NCI-H2107 treated with DMSO at 0.1 percent for 48 hours (cell line): ENCODE measurements around the gene PDIA6.
"Not testable (repeated sequence)": the region's sequence is repeated elsewhere in the genome, so short reads cannot be mapped to it uniquely, and the experiment has no call there.

Source experiments
- DNase-seq: peaks from one replicate; lab custom pipeline; 2025; ENCODE audit not compliant: unreplicated experiment; lab: John Stamatoyannopoulos, UW

The PDIA6 gene

DNA sequence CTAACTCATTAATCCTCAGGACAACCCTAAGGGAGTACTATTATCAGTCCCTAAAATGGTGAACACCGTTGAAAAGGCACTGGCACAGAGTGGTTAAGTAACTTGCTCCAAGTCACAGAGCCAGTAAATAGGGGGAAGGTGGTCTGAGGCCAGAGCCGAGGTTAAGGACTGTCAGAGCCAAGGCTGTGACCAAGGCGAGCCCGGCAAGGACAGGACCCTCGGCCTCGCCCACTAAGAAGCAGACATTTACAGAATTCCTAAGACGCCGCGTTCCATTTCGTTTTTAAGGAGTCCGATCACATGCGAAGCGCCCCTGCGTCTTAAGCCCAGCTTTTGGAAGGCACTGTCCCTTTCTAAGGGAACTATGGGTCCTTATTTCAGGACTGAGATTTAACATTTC is 1.1 kb downstream of the PDIA6 start:
- no peak for DNase-seq

DNA sequence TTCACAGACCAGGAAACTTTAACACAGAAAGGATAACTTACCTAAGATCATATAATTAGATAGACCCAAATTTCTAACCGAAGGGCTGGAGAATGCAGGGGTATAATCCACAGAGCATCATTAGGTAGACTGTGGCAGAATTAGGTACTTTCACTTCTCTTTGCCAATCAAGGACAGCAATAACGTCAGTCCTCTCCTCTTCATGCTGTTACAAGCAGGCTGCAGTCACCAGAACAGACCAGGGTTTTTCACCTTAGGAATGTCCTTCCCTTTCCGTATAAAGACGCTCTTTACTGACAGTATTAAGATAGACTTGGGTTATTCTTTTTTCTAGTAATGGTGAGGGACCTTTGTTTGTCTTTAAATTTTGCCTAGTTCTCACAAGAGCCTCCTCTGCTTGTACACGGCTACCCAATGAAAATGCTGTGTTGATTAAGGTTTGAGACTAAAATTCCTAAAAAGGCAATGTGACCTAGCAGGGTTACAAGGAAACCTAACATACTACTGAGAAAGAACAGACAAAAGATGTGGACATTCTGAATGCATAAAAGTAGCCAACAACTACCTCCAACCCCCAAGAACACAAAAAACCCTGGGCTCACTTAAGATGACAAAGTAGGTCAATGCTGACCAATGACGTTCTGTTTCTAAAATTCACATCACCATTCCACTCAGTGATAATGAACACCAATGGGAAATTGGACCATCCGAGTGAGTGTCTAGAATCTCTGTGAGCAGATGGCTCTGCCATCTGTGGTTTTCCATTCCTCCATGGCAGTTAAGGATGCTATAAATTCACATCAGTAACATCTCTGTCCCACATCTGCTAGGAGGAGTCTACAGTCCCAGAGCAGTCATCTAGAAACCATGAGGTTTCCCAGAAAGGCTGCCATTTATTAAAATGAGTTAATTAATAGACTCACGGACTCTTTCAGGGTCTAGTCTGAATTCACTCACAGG is 2.1 kb downstream of the PDIA6 start:
- DNase-seq: no peak

DNA sequence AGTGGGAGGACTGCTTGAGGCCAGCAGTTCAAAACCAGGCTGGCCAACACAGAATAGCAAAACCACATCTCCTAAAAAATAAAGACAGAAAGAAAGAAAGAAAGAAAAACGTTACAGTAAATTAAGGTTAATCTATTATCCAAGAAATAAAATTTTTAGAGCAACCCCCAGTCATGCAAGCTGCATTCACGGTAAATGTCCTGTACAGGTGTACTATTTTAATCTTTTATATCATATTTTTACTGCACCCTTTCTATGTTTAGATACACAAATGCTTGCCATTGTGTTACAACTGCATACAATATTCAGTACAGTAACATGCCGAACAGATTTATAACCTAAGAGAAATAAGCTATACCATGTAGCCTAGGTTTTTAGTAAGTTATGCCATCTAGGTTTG is 6.0 kb downstream of the PDIA6 start:
- DNase-seq: no peak

DNA sequence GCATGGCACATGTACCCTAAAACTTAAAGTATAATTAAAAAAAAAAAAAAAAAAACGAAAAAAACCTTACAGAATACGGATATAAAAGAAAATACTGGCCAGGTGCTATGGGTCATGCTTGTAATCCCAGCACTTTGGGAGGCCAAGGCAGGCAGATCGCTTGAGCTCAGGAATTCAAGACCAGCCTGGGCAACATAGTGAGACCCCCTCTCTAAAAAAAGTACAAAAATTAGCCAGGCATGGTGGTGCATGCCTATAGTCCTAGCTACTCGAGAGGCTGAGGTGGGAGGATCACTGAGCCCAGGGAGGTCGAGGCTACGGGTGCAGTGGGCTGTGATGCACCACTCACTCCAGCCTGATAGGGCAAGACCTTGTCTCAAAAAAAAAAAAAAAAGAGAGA is 6.6 kb downstream of the PDIA6 start:
- not testable (repeated sequence) for DNase-seq

DNA sequence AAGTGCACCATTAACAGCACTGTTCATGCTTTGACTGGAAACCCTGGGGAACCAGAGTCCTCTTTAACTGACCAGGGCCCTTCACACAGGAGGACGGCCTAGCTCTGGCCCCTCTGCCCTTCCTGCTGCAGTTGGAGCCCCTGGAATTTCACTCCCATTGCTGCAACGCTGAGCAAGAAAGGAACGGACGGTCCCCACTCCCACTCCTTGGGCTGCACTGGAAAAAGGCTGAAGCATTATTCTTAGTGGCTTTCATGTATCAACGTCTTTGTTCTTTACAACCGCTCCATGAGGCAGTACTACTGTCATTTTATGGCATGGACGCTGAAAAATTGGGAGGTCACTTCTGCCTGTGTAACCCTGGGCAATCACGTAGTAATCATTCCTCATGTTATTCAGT is 9.9 kb downstream of the PDIA6 start:
- DNase-seq: no peak

DNA sequence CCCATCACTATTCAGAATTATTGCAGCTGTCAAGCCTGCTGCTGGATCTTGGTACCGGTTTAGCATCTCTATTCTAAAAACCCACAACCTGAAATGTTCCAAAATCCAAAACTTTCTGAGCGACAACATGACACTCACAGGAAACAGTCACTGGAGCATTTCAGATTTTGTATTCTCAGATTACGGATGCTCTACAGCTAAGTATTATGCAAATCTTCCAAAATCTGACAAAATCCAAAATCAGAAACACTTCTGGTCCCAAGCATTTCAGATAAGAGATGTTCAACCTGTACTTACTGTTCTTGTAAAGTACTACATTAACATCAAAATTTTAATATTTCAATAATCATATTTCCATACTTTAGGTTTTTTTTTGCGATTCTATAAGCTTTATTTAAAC is 12.4 kb downstream of the PDIA6 start:
- DNase-seq: no peak

DNA sequence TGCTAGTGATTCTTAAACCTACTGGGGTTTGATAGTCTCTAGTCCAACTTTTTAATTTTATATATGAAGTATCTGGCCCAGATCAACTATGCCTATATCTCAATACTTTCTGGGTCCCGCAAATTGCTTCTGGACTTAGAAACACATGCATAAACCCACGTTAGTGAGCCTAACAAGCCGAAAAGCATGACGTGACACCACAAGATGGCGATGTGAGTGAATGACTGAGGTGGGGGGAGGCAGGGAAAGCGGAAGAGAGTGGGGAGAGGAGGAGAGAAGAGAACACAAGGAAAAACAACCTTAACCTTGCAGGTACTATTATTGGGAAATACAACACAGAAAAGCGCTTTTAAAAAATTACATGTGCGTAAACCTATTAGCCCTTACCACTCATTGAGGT is 13.8 kb downstream of the PDIA6 start:
- no peak for DNase-seq

DNA sequence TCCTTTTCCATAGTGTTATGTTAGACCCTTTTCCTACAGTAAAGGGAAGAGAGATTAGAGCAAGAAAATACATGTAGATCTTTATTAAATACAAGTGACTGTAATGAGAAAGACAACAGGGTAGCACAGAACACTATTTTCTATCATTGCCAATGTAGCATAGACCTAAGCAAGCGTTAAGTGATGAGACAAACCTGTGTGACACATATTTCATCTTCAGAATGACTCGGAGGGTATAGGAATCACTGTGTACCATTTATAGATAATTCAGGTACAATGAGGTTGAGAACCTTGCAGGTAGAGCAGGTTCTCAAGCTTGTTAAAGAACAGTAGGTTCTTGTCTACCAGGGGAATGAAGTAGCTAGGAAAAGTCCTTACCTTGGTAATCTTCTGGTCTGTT is 15.9 kb downstream of the PDIA6 start:
- no peak for DNase-seq

DNA sequence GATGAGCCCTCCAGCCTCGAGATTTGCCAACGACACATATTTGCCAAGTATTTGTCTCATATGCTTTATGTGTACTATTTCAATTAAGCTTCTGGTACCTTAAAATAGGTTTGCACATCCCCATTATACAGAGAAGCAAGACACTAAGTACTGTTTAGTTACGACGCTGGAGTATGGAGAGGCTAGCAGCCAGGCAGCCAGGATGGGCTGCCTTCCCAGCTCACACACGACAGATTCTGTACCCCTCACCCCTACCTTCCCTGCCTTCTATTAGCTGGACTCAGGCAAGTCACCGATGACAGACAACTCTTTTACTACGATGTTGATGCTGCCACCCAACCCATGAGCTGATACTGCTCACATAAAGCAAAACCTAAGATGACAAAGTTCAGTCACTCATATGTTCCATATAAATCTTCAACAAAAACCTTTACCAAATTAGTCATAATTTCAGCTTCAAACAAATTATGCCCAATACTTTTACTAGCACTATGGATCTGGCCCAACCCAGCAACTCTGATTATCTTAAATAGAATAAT is 17.0 kb downstream of the PDIA6 start:
- DNase-seq: no peak

DNA sequence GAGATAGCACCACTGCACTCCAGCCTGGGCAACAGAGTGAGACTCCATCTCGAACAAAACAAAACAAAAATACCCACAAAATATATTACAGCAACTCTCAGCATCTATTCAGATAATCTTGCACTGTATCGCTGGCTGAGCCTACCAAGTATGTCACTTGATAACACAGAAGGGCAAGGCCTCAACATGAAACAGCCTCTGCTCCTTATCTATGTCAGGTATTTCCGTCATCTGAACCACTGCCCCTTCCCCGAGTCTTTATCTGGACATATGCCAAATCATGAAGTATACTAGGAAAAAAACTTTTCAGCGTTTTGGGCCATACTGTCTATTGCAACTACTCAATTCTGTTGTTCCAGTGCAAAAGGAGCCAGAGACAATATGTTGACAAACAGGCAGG is 17.7 kb downstream of the PDIA6 start:
- DNase-seq: no peak

DNA sequence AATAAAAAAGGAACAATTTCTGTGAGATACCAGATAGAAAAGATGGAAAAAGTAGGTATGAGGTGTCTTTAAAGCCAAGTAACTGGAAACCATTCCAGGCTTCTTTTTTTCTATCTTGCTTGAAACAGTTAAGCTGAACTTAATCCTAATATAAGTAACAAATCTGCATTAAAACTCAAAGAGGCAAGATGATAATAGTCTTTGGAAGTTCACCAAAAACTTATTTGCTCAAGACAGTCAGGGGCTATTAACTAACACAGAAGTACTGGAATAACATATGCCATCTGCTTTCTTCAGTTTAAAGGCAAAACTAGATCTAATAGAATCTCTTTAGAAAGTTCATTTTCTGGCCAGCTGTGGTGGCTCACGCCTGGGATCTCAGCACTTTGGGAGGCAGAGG is 18.8 kb downstream of the PDIA6 start:
- DNase-seq: no peak

DNA sequence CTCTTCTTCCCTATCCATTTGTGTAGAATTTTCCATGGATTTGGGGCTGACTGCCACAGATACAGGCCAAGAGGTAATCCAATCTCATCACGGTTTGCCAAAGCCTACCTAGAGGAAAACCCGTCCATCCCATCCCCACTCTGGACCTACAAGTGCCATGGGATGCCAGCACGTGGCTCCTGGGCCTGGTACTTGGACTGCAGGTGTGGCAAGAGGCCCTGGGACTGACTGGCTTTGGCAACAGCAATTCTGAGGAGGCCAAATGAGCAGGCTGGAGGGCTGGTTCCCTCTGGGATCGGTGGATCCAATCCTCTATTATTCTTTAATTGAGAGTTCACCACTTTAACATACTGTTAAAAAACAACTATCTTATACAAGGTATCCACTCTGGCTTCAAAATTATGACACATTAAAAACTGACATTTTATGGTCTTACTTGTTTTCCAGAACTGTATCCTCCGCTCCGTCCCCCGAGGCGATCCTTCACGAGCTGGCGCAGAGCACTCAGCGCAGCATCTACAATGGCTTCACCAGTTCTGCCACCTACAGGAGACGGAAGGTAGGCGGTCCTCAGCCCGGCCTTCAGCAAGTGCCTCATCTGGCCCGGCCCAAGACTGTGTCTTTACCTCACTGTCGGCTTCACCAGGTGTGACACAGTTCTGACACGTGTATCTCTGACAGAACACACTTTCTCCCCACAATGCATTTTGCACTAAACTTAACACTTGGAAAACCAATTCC is 19.8 kb downstream of the PDIA6 start:
- no peak for DNase-seq

DNA sequence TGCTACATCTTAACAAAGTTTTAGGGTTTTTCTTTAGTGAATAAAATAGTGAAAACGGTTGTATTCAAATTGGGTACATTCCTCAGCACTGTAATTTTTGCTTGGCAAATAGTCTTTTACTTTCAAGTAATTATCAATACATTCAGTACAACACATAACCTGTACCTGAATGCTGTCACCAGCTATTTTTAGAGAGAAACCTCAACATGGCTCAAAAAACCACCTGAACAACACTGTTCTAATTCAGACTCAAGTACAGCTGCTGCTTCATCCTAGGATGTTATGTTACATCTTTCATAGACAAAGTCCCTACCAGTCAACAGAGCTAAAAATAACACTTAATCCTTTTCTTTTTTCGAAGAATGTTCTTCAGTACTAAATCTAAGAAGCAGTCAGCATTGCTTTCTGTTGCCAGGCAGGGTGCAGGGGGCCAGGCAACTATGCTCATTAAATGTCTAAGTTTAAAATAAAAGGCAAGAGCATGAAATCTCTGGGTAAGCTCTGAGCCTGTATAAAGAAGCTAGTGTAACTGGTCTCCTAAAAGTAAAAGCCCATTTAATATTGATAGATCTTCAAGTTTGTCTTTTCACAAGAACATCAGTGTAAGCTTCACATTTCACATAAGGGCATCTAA is 20.5 kb downstream of the PDIA6 start:
- no peak for DNase-seq

DNA sequence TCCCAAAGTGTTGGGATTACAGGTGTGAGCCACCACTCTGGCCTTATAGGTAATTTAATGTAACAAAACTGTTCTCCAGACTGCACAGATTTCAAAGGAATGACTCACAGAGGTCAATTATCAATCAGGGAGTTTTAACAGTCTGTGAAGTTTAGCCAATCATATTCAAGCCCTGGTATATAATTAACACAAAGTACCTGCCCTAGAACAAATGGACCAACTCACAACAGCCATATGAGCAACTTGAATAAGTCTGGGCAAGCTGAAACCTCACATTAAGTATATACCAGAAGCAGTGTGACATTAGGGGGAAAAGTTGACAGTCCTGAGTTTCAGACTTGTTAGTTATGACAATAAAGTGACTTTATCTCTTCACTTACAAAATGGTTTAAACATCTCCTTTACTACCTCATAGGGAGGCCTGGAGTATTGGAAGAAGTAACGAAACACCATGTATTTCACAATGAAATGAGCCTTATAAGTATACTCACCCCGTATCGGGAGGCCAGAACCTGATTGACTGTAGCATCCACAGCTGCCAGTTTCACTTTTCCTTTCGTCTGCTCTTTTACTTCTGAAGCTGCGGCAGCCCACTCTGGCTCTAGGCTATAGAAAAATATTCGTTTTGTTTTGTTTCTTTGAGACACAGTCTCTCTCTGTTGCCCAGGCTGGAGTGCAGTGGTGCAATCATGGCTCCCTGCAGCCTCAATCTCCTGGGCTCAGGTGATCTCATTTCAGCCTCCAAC is 22.2 kb downstream of the PDIA6 start:
- no peak for DNase-seq

DNA sequence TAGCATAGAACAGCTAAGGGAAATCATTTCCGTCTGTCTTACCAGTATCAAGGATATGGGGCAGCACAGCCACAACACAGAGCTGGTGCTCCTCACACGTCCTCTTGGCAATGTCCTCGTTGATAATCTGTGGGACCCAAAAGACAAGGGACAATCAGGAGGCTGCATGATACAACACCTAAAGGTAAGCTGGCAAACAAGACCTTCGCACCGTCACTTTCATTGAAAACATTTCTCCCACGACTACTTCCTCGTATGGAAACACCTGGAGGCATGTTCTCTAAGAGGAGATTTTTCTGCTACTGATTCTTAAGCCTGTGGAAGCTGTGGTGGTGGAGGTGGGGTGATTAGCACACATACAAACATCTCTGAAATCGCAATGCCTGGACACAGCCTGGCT is 23.7 kb downstream of the PDIA6 start:
- DNase-seq: no peak

DNA sequence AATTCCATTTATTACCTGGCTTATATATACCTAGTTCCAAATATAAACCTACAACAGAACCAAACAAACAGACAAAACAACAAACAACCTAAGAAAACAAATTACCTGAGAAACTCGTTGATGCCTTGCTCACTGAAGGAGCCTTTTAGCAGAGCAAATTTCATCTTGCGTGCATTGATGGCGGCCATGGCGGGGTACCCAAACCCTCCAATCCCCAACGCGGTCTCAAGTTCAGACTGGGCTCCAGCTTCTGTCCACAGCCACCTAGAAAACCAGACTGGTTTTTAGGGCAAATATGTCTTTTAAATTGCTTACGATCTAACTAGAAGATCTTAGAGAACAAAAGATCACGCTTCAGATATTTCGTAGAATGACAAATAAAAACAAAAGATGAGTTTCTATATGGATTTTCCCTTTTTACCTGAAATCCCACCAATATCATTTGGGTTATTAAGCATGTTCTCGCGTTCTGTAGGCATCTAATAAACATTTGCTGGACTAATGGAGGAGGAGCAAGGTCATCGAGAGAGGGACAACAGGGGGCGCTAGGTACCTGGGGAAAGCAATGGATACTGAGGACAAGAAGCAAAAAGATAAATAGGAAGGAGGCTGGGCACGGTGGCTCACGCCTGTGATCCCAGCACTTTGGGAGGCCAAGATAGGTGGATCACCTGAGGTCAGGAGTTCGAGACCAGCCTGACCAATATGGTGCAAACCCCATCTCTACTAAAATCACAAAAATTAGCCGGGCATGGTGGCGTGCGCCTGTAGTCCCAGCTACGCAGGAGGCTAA is 25.2 kb downstream of the PDIA6 start:
- DNase-seq: no peak

DNA sequence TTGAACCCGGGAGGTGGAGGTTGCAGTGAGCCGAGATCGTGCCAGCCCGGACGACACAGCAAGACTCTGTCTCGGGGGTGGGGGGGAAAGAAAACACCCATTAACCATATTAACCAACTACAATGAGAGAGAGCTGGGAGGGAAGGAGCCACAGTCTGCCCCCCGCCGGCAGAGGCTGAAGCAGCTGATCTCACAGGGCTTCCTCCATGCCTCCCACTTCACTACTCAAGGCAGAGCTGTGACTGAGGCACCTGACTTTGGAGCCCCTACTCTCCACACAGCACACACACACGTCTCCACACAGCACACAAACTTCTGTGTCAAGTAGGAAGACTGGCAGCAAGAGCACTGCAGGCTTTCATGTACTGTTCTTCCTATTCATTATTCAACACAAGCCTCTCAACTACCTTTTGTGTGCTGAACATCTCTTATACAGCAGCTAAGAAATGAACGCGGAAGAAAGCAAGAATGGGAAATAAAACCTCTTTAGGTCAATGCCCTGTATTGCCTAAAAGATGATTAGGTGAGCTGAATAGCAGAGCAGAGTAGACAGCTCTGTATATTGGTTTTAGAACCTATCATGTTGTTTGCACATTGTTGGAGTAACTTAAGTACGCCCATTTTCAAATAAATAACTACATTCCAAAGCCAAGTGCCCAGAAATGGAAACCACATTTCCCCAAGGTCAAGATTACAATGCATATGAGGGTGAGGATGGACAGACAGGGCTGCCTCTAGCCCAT is 26.2 kb downstream of the PDIA6 start:
- DNase-seq: no peak

DNA sequence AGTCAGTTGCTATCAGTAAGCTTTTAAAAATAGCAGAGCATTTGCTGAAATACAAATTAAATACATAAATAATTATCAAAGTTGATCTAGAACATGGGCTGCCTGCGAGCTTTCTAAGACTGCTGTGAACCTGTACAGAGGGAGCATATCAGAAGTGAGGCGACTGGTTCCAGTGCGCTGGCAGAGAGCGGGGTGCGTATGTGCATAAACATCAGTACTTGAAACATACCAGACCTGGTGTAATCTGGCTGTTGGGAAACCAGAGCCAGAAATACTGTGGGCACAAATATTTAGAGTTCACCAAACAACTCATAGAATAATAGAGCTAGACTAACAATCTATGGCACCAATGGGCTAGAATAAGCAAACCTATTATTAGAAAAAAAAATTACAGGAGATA is 27.3 kb downstream of the PDIA6 start:
- DNase-seq: no peak

DNA sequence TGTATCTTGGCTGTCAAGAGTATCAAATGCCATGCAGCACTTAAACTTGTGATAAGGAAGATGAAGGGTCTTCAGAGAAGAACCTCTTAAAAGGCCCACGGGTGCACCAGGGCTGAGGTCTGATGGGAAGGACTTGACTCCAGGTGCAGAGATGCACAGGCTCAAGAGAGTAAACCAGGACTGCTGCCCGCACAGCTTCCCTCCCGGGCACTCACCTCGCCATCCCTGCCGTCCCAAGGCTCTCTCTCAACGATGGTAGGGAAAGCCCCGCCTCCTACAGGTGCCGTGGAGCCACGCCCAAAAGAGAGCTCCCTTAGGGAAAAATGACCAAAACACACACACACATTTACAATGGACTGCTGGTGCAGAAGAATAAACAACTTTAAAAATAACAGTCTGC is 27.9 kb downstream of the PDIA6 start:
- no peak for DNase-seq
